GM21526 (cell line): ENCODE results near the gene TEAD1.

Experiments
- ATAC-seq: cut with Tn5 transposase; IDR thresholded peaks from one replicate; pipeline ENCODE4 v1.9.1; 2021; ENCODE audit warnings: moderate library complexity; ENCODE audit not compliant: unreplicated experiment, low FRiP score

TEAD1 gene

DNA sequence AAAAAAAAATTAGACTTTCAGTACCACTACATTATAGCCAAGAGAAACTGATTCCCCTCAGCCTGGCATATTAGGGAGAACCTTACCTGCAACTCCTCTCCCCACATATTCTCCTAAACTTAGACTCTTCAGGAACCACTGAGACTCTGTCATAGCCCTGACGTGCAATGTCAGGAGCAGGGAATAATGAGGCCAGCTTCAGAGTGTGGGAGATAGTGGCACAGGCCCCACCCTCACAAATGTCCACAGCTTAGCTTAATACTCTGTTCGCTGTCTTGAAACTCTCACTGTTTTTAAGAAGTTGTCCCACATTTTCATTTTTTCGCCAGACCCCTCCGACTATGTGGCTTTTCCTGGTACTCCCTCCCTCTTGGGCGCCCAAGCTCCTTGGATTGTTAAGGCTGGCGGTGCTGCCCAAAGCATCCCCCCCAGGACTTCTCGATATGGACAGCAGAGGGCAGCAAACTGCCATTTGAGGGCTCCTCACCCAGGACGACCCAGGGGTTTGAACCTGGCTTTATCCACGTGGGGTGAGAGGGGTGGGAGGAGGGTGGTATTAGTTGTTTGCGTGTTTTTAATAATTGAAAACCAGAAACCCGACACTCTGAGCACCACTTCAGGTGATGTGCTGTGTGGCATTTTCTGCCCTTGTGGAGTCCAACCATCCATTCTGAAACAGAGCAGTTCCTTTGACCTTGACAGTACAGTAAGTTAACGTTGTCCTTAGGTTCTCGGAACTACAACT is 289.7 kb downstream of the TEAD1 start:
- ATAC-seq = peak; percentile 85

DNA sequence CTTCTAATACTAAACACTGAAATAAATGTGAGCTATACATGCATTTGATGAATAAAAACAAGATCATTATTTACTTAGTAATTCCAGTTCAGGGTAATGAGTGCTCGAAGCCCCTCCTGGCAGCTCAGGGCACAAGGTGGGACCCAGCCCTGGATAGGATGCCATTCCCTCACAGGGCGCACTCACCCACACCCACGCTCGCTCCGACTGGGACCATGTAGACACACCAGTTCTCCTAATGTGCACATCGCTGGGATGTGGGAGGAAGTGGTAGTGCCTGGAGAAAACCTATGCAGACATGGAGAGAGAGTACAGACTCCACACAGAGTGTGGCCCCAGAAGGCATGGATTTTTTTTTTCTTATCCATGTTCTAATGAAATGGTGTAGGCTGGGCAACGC is 290.4 kb downstream of the TEAD1 start:
- no peak for ATAC-seq

DNA sequence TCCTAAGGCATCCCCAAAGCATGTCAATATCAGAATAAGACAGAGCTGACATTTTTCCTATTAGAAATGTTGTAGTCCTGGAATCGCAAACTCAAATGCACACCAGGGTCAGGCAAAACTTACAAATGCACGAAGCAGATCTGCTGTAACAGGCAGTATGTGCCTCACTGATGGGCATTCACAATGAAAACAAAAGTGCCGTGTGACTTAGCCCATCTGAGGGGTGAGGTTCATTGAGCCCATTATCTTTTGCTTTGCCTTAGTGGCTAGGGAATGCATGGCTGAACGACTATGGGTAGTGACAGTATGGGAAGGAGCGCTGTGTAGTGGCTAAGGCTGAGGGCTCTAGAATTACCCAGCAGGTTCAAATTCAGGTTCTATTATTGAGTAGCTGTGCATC is 291.8 kb downstream of the TEAD1 start:
- no peak for ATAC-seq

GRCh38 chr11:12968101-12968500 is 293.9 kb downstream of the TEAD1 start:
- no peak for ATAC-seq

- ATAC-seq = no peak
Observed at GRCh38 chr11:12968826-12969225, 294.6 kb downstream of the TEAD1 start.

GRCh38 chr11:12971955-12972354 is 297.7 kb downstream of the TEAD1 start:
- ATAC-seq = no peak

- no peak for ATAC-seq
Observed at GRCh38 chr11:12973528-12974181, 299.4 kb downstream of the TEAD1 start.

DNA sequence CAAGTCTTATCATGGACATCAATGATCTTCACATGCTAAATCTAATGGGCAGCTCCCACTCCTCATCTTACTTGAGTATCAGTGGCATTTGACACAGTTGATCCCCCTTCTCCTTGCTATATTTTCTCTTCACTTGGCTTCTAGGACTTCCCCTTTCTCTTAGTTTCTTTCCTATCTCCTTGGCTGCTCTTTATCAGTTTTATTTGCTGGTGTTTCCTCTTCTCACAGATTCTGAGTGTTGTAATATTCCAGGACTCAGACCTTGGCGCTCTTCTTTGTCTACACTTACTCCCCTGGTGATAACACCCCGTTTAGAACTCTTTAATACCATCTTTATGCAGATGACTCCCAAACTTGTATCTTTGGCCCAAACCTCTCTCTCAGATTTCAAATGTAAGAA is 301.0 kb downstream of the TEAD1 start:
- ATAC-seq = no peak

DNA sequence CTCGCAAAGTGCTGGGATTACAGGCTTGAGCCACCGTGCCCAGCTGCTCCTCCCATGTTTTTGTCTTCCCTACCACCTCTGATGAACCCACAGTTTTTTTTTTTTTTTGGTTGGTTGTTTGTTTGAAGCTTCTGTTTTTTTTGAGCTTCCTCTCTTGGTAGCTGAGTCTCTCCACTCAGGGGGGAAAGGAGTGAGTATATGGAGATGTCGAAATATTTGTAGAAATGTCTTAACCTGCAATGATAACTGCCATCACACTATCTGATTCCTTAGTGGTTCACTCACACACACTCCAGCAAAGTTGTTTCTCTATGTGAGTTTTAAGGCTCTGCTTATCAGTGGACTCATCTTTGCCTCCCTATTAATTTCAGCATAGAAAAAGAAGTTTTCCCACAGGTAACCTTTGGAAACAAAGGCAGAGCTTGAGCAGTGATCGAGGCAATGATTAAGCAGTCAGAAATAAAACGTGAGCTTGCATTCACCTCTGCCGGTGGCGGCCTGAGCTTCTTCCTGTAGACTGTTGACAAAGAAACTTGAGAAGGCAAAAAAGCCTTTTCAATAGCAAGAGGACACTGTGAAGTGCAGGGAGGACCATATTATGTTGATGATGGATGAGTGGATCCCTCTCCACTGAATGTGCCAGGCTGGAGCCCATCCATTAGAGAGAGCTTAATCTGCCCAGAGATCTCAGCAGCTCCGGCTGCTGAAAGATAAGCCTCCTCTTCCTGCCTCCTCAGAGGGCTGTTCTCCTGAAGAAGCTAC is 305.9 kb downstream of the TEAD1 start:
- ATAC-seq = no peak

DNA sequence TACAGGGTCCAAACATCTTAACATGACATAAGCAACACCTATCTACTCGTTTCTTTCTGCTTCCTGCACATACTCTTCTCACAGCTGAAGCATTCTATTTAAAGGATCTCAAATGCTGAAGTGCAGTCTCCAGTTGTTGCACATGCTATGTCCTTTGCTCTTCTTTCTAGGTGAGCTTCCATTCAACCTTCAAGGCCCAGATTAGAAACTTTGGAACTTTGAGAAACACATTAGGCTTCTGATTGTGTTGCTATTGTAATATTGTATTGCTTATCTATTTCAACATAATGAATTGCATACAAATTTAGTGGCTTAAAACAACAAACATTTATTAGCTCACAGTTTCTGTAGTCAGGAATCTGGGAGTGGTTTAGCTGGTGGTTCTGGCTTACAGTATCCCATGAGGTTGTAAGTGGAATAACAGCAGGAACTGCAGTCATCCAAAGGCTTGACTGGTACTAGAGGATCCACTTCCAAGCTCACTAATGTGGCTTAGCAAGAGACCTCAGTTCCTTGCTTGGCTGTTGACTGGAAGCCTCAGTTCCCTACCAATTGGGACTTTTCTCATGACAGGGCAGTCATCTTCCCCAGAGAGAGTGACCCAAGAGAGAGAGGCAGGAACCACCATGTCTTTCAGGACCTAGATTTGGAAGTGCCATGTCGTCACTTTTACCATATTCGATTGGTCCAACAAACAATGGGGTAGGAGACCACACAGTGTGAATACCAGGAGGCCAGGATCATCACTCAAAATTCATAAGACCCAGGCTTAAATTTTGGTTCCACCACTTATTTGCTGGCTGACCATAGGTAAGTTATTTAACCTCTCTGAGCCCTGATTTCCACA is 307.7 kb downstream of the TEAD1 start:
- ATAC-seq = no peak

DNA sequence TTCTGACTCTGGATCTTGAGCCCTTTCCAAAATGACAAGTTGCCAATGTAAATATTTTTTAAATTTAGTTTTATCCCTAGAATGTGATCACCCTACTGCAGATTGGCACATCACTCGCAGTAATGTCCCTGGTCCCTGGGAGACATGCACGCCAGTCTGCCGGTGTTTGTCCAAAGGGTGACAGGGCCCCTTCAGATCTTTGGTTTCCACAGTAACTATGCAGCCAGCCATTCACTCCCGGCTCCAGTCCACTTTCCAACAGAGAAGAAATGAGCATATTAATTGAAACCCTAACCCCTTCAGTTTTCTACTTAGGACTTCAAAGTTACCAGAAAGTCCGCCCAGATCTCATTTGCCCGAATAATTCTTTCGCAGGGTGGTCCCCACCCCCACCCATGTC is 309.1 kb downstream of the TEAD1 start:
- no peak for ATAC-seq

GRCh38 chr11:12986194-12986898 is 312.1 kb downstream of the TEAD1 start:
- no peak for ATAC-seq

- ATAC-seq = no peak
Observed at GRCh38 chr11:12989428-12990161, 315.4 kb downstream of the TEAD1 start.

GRCh38 chr11:12990162-12990480 is 315.9 kb downstream of the TEAD1 start:
- ATAC-seq = no peak

DNA sequence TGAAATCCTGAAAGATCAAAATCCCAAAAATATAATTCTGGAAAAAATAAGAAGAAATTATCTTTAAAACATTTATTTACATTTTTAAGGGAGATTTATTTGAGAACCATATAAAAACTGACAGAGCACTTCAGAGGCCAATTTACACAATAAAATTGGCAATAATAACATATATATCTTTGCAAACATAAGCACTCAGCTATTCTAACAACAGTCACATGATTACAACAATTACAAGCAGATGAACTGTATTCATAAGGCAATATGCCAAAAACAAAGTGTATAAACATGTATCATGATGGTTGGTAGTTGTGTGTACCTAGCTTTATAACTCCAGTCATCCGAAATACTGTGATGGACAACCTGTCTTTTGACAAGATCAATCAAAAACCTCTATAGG is 317.2 kb downstream of the TEAD1 start:
- ATAC-seq = no peak

GRCh38 chr11:12993626-12994025 is 319.4 kb downstream of the TEAD1 start:
- ATAC-seq = no peak
